Measurements from ENCODE around the gene KLKB1. TPM values are rescaled to one million over a fixed set of nuclear protein-coding genes. Genes with fewer than 3 reads are reported as not detected.

The KLKB1 gene
- total RNA-seq, 6 experiments from 2014 or later, result 48.1 to 130 (median 75.8) TPM

- Histone ChIP-seq H3K9me3 (no peaks in the 10 kb centered on the region), H3K27ac (peak overlapping the region; percentile 23 to 87 (median 77)), H3K36me3 (no peaks in the 10 kb centered on the region), H3K27me3 (no peaks in the 10 kb centered on the region), H3K4me3 (peak overlapping the region in 2 of 3 donors; percentile 33 to 51), H3K4me1 (peaks cover 0 to 49% (median 7%) of the 10 kb centered on the region in 4 donors)
- ATAC-seq (peak; percentile 7 to 66 (median 65)), DNase-seq (peak in 2 of 3 donors; percentile 73 to 84)
- intact Hi-C loops (cut with DNase I), result no loop called here
- TF ChIP-seq POLR2A (IDR thresholded peaks at IDR 0.05) (no peak), CTCF (IDR thresholded peaks at IDR 0.05) (no peak)
- WGBS (ENCODE audit: insufficient coverage, low coverage, low lambda C conversion rate, missing lambda C conversion rate), result 52% methylated on average over 2 of the region's 3 CpGs
Observed at GRCh38 chr4:186226521-186227189, 652 bp upstream of the KLKB1 start.

GRCh38 chr4:186227744-186228513 lies 622 bp downstream of the KLKB1 start:
- TF ChIP-seq CTCF (IDR thresholded peaks at IDR 0.05), result no peak
- TF ChIP-seq POLR2A (IDR thresholded peaks at IDR 0.05), result no peak
- Histone ChIP-seq H3K27me3 (no peaks in the 10 kb centered on the region), H3K4me3 (peak overlapping the region; percentile 10 to 51 (median 33)), H3K36me3 (peaks cover 0 to 8% (median 3%) of the 10 kb centered on the region in 4 donors), H3K4me1 (peaks cover 0 to 38% (median 8%) of the 10 kb centered on the region in 4 donors), H3K9me3 (no peaks in the 10 kb centered on the region), H3K27ac (peak overlapping the region; percentile 37 to 87 (median 77))
- ATAC-seq (peak; percentile 69 to 76 (median 72)), DNase-seq (no peak)
- WGBS (ENCODE audit: insufficient coverage, low coverage, low lambda C conversion rate, missing lambda C conversion rate), result 5% methylated on average over 2 of the region's 2 CpGs
- intact Hi-C loops (cut with DNase I), result no loop called here

GRCh38 chr4:186228514-186228894 lies 1.2 kb downstream of the KLKB1 start:
- no peak for TF ChIP-seq POLR2A (IDR thresholded peaks at IDR 0.05)
- peak in 1 of 4 donors; percentile 12 for TF ChIP-seq CTCF (IDR thresholded peaks at IDR 0.05)
- Histone ChIP-seq H3K36me3 (peaks cover 0 to 8% (median 3%) of the 10 kb centered on the region in 4 donors), H3K27me3 (no peaks in the 10 kb centered on the region), H3K9me3 (no peaks in the 10 kb centered on the region), H3K4me3 (peak overlapping the region; percentile 10 to 51 (median 33)), H3K27ac (peak overlapping the region; percentile 37 to 87 (median 77)), H3K4me1 (peaks cover 0 to 39% (median 10%) of the 10 kb centered on the region in 4 donors)
- intact Hi-C loops (cut with DNase I), result no loop called here
- DNase-seq (no peak), ATAC-seq (peak; percentile 57 to 72 (median 64))
- 28% methylated on average over 2 of the region's 2 CpGs for WGBS (ENCODE audit: insufficient coverage, low coverage, low lambda C conversion rate, missing lambda C conversion rate)

GRCh38 chr4:186234367-186234766 lies 7.1 kb downstream of the KLKB1 start:
- no peak for TF ChIP-seq POLR2A (IDR thresholded peaks at IDR 0.05)
- TF ChIP-seq CTCF (IDR thresholded peaks at IDR 0.05), result no peak
- DNase-seq (no peak), ATAC-seq (peak; percentile 62 to 80 (median 69))
- H3K27ac ChIP-seq, result peak overlapping the region in 2 of 3 donors; percentile 28 to 29
- no peaks in the 10 kb centered on the region for H3K9me3 ChIP-seq
- H3K4me1 ChIP-seq, result peaks cover 0 to 39% (median 9%) of the 10 kb centered on the region in 4 donors
- intact Hi-C loops (cut with DNase I), result no loop called here
- 26% methylated on average over 2 of the region's 2 CpGs for WGBS (ENCODE audit: insufficient coverage, low coverage, low lambda C conversion rate, missing lambda C conversion rate)
- peaks cover 0 to 28% (median 12%) of the 10 kb centered on the region in 4 donors for H3K36me3 ChIP-seq
- no peak overlapping the region for H3K4me3 ChIP-seq
- H3K27me3 ChIP-seq, result no peaks in the 10 kb centered on the region

All from right lobe of liver (tissue), 6 donors.